Activated CD8-positive, alpha-beta memory T cell treated with anti-CD3 and anti-CD28 coated beads, Interleukin-2, amount 50 U/mL, for 24 hours (primary cell): ENCODE measurements around the gene SLC44A2.

ENCODE experiments used
- DNase-seq: peaks from one replicate; pipeline ENCODE4 v3.0.0-alpha.2; 2020; ENCODE audit errors: extremely low read depth

The SLC44A2 gene

GRCh38 chr19:10625003-10625761 is at the start of gene SLC44A2:
Gene SLC44A2 (plus strand): TSS chr19:10625553. CDS start chr19:10625634, 81 bp downstream.
- no peak for DNase-seq

DNA sequence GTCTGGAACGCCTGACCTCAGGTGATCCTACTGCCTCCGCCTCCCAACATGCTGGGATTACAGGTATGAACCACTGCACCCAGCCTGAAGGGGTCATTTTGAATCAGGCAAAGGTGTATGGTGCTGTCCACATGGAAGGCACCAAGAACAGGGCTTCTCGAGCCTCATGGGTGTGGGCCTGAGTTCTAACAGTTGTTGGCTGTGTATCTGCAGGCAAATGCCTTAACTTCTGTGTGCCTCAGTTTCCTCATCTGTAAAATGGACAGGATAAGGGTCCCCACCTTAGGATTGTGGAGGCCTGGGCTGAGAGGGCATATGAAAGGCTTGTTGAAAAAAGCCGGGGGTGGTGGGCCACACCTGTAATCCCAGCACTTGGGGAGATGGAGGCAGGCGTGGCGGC is 47.4 kb upstream of the SLC44A2 start:
- no peak for DNase-seq

GRCh38 chr19:10580979-10581631 is 44.2 kb upstream of the SLC44A2 start:
- DNase-seq = peak; percentile 81

GRCh38 chr19:10582091-10582490 is 43.3 kb upstream of the SLC44A2 start:
- no peak for DNase-seq

DNA sequence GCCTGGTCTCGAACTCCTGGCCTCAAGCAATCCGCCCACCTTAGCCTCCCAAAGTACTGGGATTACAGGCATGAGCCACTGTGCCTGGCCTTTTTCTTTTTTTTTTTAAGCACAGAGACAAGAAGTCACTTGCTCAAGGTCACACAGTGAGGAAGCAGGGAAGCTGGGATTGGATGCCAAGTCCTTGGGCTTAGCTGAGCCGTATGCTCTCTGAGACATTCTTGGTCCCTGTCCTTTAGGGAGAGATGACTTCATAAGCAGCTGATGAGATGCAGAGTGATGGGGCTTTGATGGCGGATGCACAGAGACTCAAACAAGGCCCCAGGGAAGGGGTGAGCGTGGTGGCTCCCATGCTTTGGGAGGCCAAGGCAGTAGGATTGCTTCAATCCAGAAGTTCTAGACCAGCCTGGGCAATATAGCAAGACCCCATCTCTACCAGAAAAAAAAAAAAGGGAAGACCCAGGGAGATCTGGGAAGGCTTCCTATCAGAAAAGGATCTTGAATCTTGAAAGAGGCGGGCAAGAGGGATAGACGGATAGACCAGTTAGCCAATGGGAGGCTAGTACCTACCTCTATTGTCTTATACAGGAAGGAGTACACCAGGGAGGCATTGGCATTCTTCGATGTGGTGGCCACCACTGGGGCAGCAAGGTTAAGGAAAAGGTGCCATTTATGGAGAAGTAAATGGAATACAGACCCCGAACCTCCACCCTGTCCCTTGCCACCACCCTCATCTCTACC is 42.1 kb upstream of the SLC44A2 start:
- no peak for DNase-seq

GRCh38 chr19:10586396-10586795 is 39.0 kb upstream of the SLC44A2 start:
- no peak for DNase-seq

DNA sequence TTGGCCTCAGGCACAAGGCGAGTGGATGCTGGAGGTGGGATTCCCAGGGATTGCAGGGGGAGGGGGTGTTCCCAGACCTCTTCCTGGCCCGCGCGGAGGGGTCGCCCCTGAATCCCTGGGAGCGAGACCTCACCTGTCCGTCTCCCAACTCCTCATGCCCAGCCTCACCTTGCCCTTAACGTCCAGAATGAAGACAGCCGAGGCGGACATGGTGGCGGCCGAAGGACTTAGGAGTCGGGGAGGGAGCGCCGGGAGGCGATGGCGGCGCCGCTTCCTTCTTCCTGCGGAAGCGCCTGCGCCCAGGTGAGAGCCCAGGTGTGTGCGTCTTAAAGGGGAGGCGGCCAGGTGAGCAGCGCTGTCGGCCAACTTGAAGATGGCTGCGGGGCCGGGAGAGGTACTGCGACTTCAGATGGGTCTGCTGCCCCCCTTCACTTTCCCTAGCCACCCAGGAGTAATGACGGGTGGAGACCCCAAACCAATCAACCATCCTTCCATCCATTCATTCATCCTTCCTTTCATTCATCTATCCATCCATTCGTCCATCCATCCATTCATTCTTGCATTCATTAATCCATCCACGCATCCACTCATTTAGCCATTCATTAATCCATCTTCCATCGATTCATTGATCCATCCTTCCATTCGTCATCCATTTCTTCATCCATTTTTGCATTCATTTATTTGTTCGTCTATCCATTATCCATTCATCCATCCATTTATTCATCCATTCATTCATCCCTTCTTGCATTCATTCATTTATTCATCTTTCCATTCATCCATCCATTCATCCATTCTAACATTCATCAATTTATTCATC is 38.1 kb upstream of the SLC44A2 start, which contains the start of gene AP1M2:
AP1M2 (minus strand) TSS at position 291 of the 817 bp plus-strand sequence; CDS start at position 210, 81 bp downstream.
- no peak for DNase-seq

DNA sequence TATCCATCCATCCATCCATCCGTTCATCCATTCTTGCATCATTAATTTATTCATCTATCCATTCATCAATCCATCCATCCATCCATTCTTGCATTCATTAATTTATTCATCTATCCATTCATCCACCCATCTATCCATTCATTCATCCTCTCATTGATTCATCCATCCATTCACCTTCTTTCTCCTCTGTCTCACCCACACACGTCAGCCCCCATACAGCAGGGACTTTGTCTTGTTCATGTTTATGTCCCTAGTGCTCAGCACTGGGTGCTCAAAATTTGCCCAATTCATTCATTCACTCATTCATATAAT is 37.6 kb upstream of the SLC44A2 start:
- DNase-seq = no peak

GRCh38 chr19:10593148-10593547 is 32.2 kb upstream of the SLC44A2 start:
- DNase-seq = no peak

DNA sequence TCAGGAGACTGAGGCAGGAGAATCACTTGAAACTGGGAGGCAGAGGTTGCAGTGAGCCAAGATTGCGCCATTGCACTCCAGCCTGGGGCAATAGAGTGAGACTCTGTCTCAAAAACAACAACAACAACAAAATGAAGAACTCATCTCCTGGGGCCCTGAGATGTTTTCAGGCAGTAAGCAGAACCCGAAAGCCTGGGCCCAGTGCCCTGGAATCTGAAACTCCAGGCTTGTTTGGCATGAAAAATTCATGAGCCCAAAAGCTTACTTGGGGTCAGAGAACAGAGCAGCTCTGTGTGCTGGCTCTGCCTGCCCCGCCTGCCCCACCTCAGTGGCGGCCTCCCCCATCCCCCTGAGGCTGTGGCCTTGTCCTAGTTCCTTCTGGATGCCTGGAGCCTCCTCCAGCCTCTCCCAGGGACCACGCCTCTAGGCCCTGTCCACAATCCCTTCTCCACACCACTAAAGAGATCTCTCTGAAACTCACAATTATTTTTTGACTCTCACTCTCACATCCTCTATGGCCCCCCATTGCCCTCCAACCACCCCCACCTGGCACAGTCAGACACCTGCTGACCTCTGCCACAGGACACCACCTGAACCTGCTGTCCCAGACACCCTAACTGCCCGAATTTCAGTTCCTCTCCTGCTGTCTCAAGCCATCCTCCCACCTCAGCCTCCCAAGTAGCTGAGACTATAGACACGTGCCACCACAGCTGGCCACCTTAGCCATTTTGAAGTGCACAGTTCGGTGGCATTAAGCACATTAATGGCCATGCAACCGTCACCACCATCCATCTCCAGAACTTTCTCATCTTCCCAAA is 31.3 kb upstream of the SLC44A2 start:
- no peak for DNase-seq

DNA sequence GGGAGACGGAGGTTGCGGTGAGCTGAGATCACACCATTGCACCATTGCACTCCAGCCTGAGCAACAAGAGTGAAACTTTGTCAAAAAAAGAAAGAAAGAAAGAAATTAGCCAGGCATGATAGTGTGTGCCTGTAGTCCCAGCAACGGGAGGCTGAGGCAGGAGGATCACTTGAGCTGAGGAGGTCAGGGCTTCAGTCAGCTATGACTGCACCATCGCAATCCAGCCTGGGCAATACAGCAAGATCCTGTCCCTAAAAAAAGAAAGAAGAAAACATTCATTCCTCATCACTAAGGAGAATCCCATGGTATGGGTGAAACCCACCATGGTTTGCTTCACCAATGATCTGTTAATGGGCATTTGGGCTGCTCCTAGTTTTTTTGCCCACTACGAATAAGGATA is 25.2 kb upstream of the SLC44A2 start:
- DNase-seq = no peak

DNA sequence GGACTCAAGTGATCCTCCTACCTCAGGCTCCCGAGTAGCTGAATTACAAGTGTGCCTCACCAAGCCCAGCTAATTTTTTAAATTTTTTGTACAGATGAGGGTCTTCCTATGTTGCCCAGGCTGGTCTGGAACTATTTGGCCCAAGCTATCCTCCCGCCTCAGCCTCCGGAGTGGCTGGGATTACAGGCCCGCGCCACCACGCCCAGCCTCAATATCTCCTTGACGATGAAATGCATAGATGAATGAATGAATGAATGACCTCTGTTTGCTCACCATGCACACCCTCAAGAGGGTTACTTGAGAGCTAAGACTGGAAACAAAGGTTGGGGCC is 23.4 kb upstream of the SLC44A2 start:
- no peak for DNase-seq

- DNase-seq = peak; percentile 61
Observed at GRCh38 chr19:10602330-10603083, 22.8 kb upstream of the SLC44A2 start.

DNA sequence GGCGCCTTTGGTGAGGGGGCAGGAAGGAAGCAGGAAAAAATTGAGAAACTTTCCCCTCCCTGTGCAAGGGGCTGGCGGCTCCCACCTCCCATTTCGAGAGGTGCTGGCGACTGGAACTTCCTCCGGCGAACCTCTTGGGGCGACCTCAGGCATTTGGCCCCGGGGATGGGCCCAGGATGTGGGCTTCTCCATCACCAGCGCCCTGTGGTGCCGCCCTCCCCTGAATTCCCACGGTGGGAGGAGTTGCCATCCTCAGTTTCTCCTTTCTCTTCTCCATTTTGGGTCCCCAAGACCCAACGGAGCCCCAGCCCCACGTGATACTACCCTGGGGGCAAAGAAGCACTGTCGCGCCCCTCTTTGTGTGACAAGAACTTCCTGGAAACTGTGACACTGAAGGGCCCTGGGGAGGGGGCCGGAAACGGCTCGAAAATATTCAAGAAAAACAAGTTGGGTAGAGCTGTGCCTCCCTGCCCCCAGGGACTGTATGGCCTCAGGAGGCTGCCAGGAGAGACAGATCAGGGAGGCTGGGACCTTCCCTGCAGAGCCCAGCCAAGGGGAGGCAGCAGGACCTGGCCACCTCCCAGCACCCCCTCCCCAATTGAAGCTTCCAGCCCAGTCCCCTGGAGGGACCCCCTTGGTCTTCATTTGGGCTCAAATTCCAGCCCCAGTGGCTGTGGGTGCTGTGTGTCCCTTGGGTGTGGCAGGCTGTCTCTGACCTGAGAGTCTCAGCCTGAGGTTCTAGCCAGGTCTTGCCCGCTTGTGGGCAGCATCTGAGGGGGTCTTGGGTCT is 22.1 kb upstream of the SLC44A2 start:
- peak; percentile 30 for DNase-seq

- no peak for DNase-seq
Observed at GRCh38 chr19:10603873-10604459, 21.4 kb upstream of the SLC44A2 start.

DNA sequence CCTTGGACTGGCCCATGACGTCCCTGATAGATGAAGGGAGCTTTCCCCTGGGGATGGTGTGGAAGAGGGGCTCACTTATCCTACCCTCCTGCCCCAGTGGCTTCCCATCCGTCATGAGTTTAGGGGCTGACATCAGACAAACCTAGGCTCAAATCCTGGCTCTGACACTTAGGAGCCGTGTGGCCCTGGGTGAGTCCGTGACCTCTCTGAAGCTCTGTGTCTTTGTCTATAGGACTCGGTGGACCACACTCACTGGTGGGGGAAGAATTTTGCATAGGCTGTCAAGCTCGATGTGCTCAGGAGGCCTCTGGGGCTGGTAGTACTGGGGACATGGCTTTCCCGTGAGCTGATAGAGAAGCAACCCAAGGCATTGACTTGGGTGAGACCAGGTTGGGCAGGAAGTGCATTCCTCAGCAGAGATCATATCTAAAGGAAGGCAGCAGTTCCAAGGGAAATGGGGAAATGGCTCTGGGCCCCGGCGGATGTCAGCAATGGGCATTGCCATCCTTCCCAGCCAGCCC is 20.8 kb upstream of the SLC44A2 start:
- DNase-seq = no peak

- no peak for DNase-seq
Observed at GRCh38 chr19:10611907-10612306, 13.4 kb upstream of the SLC44A2 start.

DNA sequence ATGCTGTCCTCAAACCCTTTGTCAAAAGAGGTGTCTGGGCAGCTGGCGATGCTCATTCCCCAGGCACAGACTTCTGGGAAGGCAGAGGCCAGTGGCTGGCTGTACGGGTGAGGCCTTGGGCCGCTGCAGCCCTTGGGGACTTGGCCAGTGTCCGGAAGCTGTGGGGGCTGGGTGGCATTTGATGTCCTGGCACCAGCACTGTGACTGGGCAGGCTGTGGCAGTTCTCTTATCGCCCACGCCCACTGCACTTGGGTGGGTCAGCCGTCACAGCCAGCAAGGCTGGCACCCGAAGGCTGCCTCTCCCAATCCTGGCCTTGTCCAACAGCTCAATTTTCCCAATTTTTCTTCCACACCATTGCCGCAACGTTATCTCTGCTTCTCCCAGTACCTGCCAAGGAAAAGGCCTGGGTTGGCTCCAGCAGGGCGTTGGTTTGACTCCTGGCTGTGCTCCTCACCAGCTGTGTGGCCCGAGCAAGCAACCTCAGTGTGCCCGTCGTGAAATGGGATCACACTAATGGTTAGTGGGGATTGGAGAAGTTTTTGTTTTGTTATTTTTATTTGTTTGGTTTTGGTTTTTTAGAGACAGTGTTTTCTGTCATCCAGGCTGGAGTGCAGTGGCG is 12.7 kb upstream of the SLC44A2 start:
- DNase-seq = no peak
